HG03457 (cell line): ENCODE measurements around the gene HSPA4L.

Experiments
- ATAC-seq: cut with Tn5 transposase; IDR thresholded peaks from one replicate; pipeline ENCODE4 v1.9.1; 2021; ENCODE audit warnings: moderate number of reproducible peaks; ENCODE audit not compliant: unreplicated experiment

HSPA4L gene

DNA sequence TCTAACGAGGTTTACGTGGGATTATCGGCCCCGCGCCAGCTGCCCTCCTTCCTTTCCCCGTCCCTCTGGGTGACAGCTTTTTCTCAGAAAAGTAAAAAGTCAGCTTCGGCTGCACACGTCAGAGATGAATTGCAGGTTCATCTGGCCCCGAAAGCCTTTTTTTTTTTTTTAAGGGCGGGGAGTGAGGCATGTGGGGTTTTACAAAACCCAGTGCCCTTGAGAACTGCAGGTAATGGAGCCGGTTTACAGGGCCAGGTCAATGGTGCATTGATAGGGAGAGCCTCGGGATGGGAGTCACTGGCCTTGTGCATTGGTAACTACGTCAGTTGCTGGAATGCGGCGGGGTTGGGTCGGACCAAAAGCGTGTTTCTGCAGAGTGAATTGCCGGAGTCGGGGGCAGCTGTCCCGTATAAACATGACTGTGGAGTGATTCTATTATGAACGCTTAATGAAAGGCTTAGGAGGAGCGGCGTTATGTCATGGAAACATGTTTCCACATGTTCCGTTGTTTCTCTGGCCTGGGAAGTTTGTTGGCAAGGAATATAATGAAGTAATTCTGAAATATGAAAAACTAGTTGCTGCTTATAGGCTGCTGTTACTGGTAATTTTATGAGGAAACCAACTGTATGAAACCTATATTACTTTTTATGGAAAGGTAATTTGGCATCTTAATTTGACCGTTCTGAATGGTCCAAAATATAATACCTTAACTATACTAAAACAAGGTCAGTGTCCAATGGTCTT lies 1.1 kb downstream of the HSPA4L start:
- peak; percentile 11 for ATAC-seq

DNA sequence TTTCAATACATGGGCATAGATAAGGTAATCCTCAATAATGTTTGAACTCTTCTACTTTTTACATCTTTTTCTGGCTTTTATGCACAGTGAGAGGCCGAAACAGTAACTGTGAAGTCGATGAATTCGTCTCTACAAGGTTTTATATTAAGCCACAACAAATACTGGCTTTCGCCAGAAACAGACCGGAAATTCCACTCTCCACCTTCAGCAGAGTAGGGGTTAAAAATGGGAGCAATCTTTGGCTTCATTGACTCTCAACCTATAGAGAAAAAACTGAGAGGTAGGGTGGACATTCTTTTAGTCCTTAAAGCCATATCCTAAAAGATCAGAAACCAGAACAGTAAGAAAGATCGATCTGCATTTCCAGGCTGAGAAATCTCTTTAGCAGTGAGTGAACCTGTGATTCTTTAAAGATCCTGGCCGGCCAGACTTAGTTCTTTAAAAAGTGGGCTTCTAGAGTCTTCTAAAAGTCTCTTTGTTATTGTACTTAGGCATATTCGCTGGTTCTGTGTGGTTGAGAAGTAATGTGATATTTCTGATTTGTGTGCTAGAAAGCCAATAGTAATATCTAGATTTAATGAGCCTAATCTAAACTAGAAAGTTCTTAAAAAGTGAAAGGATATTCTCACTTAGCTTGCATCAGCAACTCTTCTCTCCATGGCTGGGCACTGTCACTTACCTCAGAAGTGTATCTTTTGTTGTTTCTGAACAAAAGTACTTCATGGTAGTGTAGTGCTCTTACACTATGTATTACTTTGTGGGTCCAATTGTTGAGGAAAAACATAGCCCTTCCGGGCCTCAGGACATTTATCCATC lies 2.0 kb downstream of the HSPA4L start:
- ATAC-seq = no peak

DNA sequence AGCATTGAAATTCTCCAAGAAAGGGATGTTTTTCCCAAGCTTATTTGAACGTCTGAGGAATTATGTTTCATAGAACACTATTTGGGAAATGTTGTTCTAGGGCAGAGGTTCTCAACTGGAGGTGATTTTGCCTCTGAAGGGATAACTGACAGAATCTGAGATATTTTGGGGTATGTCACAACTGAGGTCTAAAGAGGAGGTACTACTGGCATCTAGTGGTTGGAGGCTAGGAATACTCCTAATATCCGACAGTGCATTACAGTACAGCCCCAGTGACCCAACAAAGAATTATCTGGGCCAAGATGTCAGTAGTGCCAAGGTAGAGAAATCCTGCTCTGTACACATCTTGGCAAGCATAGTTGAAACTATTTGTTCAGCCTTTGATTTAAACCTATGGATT lies 6.4 kb downstream of the HSPA4L start:
- peak; percentile 46 for ATAC-seq

DNA sequence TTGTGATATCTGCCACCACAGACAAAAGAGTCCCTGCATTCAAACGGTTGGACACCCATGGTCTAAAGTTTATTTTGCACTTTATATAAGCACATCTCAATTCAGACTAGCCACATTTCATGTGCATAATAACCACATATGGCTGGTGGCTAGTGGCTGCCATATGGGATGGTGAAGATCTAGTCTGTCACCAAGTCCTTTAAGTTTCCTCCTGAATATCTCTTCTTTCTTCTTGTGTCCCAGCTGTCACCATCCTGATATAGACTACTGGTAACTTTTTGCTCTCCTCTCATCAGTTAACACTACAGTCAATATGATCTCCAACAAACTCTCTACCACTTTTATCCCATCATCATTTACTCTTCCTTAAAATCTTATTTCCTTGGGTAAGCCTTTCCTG lies 9.3 kb downstream of the HSPA4L start:
- no peak for ATAC-seq

DNA sequence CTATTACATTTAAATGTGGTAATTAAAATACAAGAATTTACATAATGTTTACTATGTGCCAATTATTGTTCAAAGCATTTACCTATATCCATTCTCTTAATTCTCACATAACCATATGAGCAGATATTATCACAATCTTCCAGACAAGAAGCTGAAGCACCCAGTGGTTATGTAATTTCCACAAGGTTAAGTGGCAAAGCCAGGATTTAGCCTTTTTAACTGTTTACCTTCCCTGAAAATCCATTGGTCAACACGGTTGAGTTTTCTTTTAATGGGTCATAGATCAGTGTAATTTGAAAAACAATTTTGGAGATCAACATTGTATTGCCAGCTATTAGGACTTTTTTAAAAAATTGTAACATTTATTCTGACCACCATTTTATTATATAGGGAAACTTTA lies 11.4 kb downstream of the HSPA4L start:
- no peak for ATAC-seq

DNA sequence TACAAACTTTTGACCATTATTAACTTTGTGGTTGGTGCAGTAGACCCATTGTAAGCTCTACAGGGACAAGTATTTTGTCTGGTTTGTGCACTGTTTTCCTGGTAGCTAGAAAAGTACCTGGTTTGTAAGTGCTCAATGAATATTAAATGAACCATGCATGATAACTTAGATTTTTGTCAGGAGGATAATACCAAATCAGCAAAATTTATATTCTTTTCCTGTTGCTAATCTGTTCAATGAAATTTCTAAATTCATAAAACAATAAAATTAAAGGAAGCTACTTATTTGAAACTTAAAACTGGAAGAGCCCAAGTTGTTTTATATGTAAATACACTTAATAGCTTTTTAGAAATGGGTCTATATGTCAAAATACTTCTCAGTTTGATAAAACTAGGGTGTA lies 17.6 kb downstream of the HSPA4L start:
- ATAC-seq = no peak

DNA sequence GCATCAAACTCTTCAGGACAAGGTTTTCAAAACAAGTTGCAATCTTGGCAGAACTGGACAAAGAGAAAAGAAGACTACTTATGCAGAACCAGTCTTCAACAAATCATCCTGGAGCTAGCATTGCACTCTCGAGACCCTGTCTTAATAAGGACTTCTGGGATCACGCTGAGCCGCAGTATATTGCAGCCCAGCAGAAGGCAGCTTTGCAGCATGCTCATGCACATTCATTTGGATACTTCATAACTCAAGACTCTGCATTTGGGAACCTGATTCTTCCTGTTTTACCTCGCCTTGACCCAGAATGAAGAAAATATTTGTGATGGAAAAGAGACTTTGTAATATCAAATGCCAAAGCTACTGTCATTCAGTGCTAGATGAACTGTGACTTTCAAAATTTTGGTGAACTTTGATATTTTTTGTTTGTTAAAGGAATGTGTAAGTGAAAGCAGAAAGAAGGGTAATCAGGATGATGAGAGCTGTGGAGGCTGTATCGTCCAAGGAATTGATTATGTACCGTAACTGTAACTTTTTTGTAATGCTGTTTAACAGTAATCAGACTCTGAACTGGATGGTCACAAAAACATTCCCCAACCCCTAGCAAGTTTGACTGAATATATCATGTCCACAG lies 27.2 kb downstream of the HSPA4L start:
- no peak for ATAC-seq

DNA sequence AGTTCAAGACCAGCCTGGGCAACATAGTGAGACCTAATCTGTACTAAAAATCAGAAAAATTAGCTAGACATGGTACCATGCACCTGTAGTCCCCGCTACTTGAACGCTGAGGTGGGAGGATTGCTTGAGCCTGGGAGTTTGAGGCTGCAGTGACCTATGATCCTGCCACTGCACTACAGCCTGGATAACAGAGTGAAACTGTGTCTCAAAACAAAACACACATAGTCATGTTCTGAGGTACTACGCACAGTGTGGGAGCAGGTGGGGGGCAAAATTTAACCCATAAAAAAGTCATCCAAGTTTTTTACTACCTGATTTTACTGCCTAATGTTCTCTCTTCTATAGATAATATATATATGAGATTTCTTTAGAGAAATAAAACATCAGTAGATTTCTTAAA lies 28.4 kb downstream of the HSPA4L start:
- ATAC-seq = no peak

DNA sequence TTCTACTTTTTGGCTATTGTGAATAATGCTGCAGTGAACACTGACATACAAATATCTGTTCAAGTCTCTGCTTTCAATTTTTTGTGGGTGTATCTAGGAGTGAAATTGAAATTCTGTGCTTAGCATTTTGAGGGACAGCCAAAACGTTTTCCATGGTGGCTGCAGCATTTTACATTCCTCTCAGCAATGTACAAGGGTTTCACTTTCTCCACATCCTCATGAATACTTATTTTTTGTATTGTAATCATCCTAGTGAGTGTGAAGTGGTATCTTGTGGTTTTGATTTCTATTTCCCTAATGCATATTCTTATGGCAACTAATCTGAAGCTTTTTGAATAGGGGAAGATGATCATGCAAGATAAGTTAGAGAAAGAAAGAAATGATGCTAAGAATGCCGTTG lies 40.3 kb downstream of the HSPA4L start:
- no peak for ATAC-seq

DNA sequence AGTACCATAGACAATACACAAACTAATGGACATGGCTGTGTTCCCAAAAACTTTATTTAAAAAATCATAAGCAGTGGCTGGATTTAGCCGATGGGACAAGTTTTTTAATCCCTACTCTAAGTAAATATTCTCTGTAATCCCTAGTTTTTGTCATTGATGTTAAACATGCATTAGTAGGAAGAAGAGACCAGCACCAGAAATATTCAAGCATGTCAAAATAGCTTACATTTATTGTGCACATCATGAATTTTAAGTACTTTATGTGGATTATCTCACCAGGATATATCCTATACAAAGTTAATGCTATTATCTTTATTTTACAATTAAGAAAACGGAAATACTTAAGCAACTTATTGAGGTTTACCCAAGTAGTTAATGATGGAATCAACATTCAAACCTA lies 46.0 kb downstream of the HSPA4L start:
- ATAC-seq = no peak

DNA sequence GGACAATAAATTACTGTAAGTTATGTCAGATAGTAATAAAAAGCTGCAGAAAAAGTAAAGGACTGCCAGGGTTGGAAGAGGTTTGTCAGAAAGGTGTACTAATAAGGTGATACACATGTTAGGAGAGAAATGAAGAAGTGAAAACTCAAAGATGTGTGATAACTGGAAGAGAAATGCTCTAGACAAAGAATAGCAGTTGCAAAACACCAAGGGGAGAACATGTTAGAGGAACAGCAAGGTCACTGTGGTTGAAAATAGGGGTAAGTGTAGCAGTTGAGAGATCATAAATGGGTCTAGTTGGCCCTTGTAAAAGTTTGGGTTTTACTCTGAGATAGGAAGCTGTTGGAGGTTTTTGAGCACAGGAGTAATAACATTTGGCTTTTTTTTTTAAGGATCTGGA lies 46.9 kb downstream of the HSPA4L start:
- ATAC-seq = peak; percentile 77

DNA sequence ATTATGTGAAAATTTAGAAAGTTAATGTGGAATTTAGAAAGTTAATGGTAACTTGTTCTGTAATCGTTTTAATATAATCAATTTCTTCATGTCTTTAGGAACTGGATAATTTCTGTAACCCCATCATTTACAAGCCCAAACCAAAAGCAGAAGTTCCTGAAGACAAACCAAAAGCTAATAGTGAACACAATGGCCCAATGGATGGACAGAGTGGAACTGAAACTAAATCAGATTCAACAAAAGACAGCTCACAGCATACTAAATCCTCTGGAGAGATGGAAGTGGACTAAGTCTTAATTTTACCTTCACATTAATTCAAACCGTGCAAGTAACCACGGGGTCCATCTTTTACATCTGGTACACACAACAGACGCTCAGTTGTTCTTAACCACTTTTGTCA lies 50.5 kb downstream of the HSPA4L start:
- ATAC-seq = peak; percentile 58

DNA sequence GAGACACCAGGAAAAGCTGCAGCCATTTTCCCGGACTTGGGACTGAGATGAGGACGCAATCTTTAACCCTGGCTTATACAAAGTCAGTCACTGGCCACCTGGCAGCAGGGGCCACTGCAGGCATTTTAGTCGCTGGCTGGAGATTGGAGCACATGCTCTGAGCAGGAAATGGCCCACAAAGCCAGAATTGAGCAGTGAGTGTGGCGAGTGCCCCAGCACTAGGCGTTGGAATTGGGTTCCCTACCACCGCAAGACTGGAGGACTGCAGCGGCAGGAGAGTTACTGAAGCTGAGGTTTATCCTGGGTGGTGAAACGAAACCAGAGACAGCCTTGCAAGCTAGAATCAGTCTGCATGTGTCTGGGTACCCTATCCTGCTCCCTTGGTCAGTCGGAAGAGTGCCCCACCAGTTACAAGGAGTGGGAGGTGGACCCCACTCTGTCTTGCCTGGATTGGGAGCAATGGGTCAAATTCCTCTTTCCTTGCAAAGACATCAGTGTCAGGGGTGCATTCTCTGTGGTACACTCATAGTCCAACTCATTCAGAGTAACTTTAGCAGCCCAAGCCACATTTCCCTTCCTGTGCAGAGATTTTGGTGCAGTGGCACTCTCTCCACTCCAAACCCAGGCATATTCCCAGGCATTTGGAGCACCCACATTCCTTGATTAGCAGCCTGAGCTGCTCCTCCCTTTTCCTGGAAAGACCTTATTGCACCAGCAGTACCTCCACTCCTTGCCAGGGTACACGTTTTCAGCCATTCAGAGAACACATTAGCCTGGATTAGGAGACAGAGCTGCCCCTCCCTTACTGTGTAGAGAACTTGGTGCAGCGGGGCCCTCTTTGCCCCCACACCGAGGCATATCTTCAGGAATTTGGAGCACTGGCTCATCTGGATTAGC lies 61.8 kb downstream of the HSPA4L start:
- ATAC-seq = no peak

DNA sequence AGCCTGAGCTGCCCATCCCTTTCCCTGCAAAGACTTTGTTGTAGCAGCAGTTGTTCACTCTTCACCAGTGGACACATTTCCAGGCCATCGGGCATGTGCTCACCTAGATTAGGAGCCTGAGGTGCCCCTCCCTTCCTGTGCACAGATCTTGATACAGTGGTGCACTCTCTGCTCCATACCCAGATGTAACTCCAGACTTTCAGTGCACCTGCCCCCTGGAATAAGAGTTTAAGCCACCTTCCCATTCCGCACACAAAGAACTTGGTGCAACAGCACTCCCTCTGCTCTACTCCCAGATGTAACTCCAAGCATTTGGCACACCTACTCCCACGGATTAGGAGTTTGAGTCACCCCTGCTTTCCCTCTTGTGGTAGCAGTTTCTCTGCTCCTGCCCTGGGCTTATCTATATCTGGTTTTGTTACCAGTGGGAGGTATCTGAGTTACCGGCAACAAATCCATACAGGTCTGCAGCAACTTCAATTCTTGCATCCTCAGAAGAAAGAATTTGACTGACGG lies 62.5 kb downstream of the HSPA4L start:
- no peak for ATAC-seq

DNA sequence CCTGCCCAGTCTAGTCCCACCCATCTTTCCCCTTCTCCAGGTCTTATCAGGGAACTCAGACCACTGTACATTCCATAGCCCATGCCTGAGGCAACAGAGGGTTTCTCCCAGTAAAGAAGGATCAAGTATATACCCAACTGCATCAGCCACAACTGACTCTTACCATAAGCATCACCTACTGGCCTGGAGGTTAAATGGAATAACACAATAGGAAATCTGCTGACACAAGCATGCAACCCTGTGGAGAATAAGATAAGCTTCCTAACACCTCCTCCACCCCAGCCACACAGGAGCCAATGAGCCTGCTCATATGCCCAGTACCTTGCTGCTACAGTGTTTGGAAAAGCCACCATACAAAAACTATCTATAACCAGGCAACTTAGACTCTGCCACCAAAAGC lies 63.9 kb downstream of the HSPA4L start:
- no peak for ATAC-seq

DNA sequence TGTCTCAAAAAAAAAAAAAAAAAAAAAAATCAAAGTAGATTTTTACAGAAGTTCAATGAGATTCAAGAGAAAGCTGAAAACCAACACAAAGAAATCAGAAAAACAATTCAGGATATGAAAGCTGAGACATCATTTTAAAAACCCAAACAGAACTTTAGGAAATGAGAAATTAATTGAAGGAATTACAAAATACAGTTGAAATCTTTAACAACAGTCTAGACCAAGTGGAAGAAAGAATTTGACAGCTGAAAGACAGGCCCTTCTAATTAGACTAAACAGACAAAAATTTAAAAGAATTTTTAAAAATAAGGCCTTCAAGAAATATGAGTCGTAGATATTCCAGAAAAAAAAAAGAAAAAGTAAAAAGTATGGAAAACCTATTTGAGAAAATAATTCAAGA lies 64.6 kb downstream of the HSPA4L start:
- ATAC-seq = no peak

DNA sequence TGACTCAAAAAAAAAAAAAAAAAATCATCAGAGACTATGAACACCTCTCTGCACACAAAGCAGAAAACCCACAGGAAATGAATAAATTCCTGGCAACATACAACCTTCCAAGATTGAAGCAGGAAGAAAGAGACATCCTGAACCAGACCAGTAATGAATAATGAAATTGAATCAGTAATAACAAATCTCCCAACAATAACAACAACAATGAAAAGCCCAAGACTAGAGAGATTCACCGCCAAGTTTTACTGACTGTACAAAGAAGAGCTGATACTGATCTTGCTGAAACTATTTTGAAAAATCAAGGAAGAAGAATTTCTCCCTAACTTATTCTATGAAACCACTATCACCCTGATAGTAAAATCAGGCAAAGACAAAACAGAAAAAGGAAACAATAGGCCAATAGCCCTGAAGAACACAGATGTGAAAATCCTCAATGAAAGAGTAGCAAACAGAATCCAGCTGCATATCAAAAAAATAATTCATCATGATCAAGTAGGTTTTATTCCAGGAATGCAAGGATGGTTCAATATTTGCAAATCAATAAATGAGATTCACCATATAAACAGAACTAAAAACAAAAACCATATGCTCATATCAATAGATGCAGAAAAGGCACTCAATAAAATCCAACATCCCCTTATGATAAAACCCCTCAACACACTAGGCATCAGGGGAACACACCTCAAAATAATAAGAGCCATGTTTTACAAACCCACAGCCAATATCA lies 67.5 kb downstream of the HSPA4L start:
- no peak for ATAC-seq

DNA sequence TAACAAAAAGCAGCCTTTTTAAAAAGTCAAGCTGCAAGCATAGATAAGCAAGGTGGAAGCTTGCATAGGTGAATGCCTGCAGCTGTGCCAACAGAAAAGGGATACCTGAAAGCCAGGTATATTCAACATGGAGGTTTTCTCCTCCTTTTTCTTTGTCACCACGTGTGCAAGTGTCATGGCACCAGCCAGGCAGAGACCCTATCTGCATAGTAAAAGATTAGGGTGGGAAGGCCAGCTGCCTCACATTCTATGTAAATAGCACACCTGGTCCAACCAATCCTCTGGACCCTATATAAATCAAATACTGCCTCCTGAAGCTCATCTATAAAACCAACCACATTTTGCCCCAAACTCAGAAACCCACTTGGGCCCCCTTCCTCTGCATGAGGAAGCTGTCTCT lies 70.5 kb downstream of the HSPA4L start:
- ATAC-seq = no peak

DNA sequence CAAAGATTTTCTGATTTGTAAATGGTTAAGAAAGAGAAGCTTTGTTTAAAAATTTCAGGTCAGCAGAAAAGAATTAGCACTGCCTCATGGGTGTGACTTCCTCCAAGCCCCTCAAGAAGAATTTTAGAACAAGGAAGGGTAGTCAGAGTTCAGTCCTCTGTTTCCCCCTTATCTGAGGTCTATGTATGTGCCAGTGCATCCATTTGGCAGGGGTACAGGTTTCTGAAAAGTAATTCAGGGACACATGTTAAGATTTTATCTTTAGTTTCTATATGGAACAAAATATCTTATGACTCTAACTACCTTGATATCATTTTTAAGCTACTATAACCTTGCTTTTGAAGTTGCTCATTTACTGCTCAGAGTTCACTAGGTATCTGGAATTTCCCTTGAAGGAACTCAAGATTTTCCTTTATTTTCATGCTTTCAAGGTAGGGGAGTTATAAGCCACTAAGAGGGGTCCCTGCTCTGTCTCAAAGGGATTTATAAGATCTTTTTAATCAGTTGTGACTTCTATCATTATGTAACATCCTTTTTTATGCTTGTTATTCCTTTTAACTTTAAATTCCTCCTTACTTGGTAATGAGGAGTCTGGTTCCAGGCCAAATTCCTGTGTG lies 74.2 kb downstream of the HSPA4L start:
- peak; percentile 26 for ATAC-seq
